SK-N-SH (cell line): ENCODE results near the gene FNDC3B. TPM values are rescaled to one million over a fixed set of nuclear protein-coding genes. Genes with fewer than 3 reads are reported as not detected.
A peak's percentile ranks its signal among the peaks of the same experiment; 100 is the strongest.

Experiments
- ELF1 ChIP-seq: IDR thresholded peaks from 2 replicates; pipeline ENCODE4 v1.4.0; 2012
- EP300 ChIP-seq, 2 experiments: IDR thresholded peaks; 2 replicates each; pipeline versions ENCODE4 v1.4.0 to v1.6.1; 2012; ENCODE audit warnings: borderline replicate concordance in 1 of 2, low read depth in 1 of 2, low read length in 1 of 2
- EZH2phosphoT487 ChIP-seq: fragments of 200-600 bp; sonication (generic); IDR thresholded peaks from 2 replicates; pipeline ENCODE4 v1.6.1; 2017; ENCODE audit warnings: low read depth, mixed run types, mild to moderate bottlenecking, antibody characterized with exemption, moderate library complexity, borderline replicate concordance
- FOXJ3 ChIP-seq: sonication (generic); formaldehyde crosslinking; IDR thresholded peaks from 2 replicates; pipeline ENCODE4 v1.5.1; 2020; ENCODE audit warnings: mild to moderate bottlenecking, missing genetic modification reagents
- GABPA ChIP-seq: IDR thresholded peaks from 2 replicates; pipeline ENCODE4 v1.4.0; 2012; ENCODE audit warnings: low read depth, mild to moderate bottlenecking
- IRF3 ChIP-seq: fragments of 150-350 bp; IDR thresholded peaks from 2 replicates; pipeline ENCODE4 v1.6.1; 2016; ENCODE audit warnings: mild to moderate bottlenecking, low read depth, low read length
- JUND ChIP-seq: IDR thresholded peaks from 2 replicates; pipeline ENCODE4 v1.4.0; 2012
- MEF2A ChIP-seq: IDR thresholded peaks from 2 replicates; pipeline ENCODE4 v1.4.0; 2012; ENCODE audit warnings: low read depth, borderline replicate concordance
- MXI1 ChIP-seq: IDR thresholded peaks from 2 replicates; pipeline ENCODE4 v1.6.1; 2012; ENCODE audit warnings: mild to moderate bottlenecking, low read depth, low read length, improper control_type of control experiment
- NFIC ChIP-seq: IDR thresholded peaks from 2 replicates; pipeline ENCODE4 v1.4.0; 2012; ENCODE audit warnings: borderline replicate concordance
- POLR2AphosphoS5 ChIP-seq: IDR thresholded peaks from 2 replicates; pipeline ENCODE4 v1.6.1; 2012; ENCODE audit warnings: low read depth, low read length
- RAD21 ChIP-seq: IDR thresholded peaks from 2 replicates; pipeline ENCODE4 v1.6.1; 2012; ENCODE audit warnings: mild to moderate bottlenecking, low read length
- RCOR1 ChIP-seq: fragments of 150-350 bp; IDR thresholded peaks from 2 replicates; pipeline ENCODE4 v1.6.1; 2017; ENCODE audit warnings: antibody characterized with exemption, low read length
- RFX5 ChIP-seq: IDR thresholded peaks from 2 replicates; pipeline ENCODE4 v1.6.1; 2012; ENCODE audit warnings: mild to moderate bottlenecking, improper control_type of control experiment, low read length
- SIN3A ChIP-seq: IDR thresholded peaks from 2 replicates; pipeline ENCODE4 v1.6.1; 2012; ENCODE audit warnings: low read depth, mild to moderate bottlenecking, low read length, moderate library complexity, borderline replicate concordance
- TAF1 ChIP-seq: IDR thresholded peaks from 2 replicates; pipeline ENCODE4 v1.6.1; 2012; ENCODE audit warnings: low read depth, mild to moderate bottlenecking, low read length, moderate library complexity, borderline replicate concordance
- TCF12 ChIP-seq: IDR thresholded peaks from 2 replicates; pipeline ENCODE4 v1.4.0; 2012
- TEAD4 ChIP-seq: IDR thresholded peaks from 2 replicates; pipeline ENCODE4 v1.4.0; 2012; ENCODE audit warnings: mild to moderate bottlenecking, borderline replicate concordance; ENCODE audit not compliant: insufficient read depth
- USF1 ChIP-seq: IDR thresholded peaks from 2 replicates; pipeline ENCODE4 v1.4.0; 2012; ENCODE audit warnings: low read depth, borderline replicate concordance
- polyA plus RNA-seq, 3 experiments: library from polyadenylated mRNA; depleted of rRNA; stranded (reverse); fragments of >200 nt; gene quantifications; 2 replicates each; pipeline ENCODE4 v1.2.3, GENCODE V29; 2012
- TF ChIP-seq, protein P1 (sequence below): fragments of 150-350 bp; IDR thresholded peaks from 2 replicates; pipeline ENCODE4 v1.6.1; 2017; ENCODE audit warnings: antibody characterized with exemption, low read length, low read depth, borderline replicate concordance
- TF ChIP-seq, protein P2 (sequence below): IDR thresholded peaks from 2 replicates; pipeline ENCODE4; 2012
- TF ChIP-seq, protein P3 (sequence below): fragments of 200-600 bp; sonication (generic); IDR thresholded peaks from 2 replicates; pipeline ENCODE4 v1.6.1; 2017; ENCODE audit warnings: antibody characterized with exemption, mild to moderate bottlenecking, moderate library complexity

Gene FNDC3B
- polyA plus RNA-seq, 1 of the 3 experiments (the other 2 are of a cell fraction): 10.4 TPM

GRCh38 chr3:172307141-172307560 is 267.8 kb downstream of the FNDC3B start (continued):
- TF ChIP-seq POLR2AphosphoS5 (0 out of 2 replicates have a peak, but pooled peaks have one; percentile 17), RAD21 (no peak), TAF1 (no peak), FOXJ3 (CRISPR knock-in tag) (no peak), SIN3A (no peak), ELF1 (no peak), USF1 (no peak), MXI1 (no peak), RFX5 (no peak), NFIC (no peak), TCF12 (peak; percentile 75), RCOR1 (0 out of 2 replicates have a peak, but pooled peaks have one; percentile 38), IRF3 (no peak), MEF2A (no peak), TEAD4 (no peak), EZH2phosphoT487 (no peak), GABPA (no peak), EP300 (IDR thresholded peaks at IDR 0.05; ENCODE audit: borderline replicate concordance in 1 of 2, low read depth in 1 of 2, low read length in 1 of 2) (no peak), JUND (peak; percentile 72)
- TF ChIP-seq, protein P1, sequence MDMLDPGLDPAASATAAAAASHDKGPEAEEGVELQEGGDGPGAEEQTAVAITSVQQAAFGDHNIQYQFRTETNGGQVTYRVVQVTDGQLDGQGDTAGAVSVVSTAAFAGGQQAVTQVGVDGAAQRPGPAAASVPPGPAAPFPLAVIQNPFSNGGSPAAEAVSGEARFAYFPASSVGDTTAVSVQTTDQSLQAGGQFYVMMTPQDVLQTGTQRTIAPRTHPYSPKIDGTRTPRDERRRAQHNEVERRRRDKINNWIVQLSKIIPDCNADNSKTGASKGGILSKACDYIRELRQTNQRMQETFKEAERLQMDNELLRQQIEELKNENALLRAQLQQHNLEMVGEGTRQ: no peak
- TF ChIP-seq, protein P2, sequence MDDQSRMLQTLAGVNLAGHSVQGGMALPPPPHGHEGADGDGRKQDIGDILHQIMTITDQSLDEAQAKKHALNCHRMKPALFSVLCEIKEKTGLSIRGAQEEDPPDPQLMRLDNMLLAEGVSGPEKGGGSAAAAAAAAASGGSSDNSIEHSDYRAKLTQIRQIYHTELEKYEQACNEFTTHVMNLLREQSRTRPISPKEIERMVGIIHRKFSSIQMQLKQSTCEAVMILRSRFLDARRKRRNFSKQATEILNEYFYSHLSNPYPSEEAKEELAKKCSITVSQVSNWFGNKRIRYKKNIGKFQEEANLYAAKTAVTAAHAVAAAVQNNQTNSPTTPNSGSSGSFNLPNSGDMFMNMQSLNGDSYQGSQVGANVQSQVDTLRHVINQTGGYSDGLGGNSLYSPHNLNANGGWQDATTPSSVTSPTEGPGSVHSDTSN: peak; percentile 41; the same call in 1 of the 2 replicates
- TF ChIP-seq, protein P3, sequence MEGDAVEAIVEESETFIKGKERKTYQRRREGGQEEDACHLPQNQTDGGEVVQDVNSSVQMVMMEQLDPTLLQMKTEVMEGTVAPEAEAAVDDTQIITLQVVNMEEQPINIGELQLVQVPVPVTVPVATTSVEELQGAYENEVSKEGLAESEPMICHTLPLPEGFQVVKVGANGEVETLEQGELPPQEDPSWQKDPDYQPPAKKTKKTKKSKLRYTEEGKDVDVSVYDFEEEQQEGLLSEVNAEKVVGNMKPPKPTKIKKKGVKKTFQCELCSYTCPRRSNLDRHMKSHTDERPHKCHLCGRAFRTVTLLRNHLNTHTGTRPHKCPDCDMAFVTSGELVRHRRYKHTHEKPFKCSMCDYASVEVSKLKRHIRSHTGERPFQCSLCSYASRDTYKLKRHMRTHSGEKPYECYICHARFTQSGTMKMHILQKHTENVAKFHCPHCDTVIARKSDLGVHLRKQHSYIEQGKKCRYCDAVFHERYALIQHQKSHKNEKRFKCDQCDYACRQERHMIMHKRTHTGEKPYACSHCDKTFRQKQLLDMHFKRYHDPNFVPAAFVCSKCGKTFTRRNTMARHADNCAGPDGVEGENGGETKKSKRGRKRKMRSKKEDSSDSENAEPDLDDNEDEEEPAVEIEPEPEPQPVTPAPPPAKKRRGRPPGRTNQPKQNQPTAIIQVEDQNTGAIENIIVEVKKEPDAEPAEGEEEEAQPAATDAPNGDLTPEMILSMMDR: no peak
